GM18867 (cell line): Measurements from ENCODE around the gene ZNF593OS.

Experiments used
- ATAC-seq: cut with Tn5 transposase; IDR thresholded peaks from one replicate; pipeline ENCODE4 v1.9.1; 2021; ENCODE audit warnings: mild to moderate bottlenecking, moderate library complexity; ENCODE audit not compliant: unreplicated experiment

The ZNF593OS gene

GRCh38 chr1:26160527-26161414 is 10.9 kb downstream of the ZNF593OS start:
- no peak for ATAC-seq

GRCh38 chr1:26159743-26160039 is 11.9 kb downstream of the ZNF593OS start:
- ATAC-seq: no peak

- ATAC-seq: no peak
Observed at GRCh38 chr1:26158908-26159742, 12.5 kb downstream of the ZNF593OS start, which contains the start of gene FAM110D. FAM110D (plus strand) TSS chr1:26159079; CDS start chr1:26161292, 2,213 bp downstream.

GRCh38 chr1:26158271-26158907 is 13.2 kb downstream of the ZNF593OS start:
- no peak for ATAC-seq

- no peak for ATAC-seq
Observed at GRCh38 chr1:26156285-26157038, 15.2 kb downstream of the ZNF593OS start.

GRCh38 chr1:26155370-26156284 is 16.0 kb downstream of the ZNF593OS start:
- ATAC-seq: no peak

- no peak for ATAC-seq
Observed at GRCh38 chr1:26154750-26155149, 16.9 kb downstream of the ZNF593OS start.

GRCh38 chr1:26153966-26154532 is 17.6 kb downstream of the ZNF593OS start:
- ATAC-seq: no peak

- no peak for ATAC-seq
Observed at GRCh38 chr1:26148887-26149286, 22.7 kb downstream of the ZNF593OS start.

GRCh38 chr1:26145960-26146294 is 25.7 kb downstream of the ZNF593OS start:
- ATAC-seq: no peak

- no peak for ATAC-seq
Observed at GRCh38 chr1:26145041-26145959, 26.3 kb downstream of the ZNF593OS start.

- no peak for ATAC-seq
Observed at GRCh38 chr1:26142159-26142558, 29.5 kb downstream of the ZNF593OS start.

- no peak for ATAC-seq
Observed at GRCh38 chr1:26138974-26139558, 32.6 kb downstream of the ZNF593OS start.

- ATAC-seq: no peak
Observed at GRCh38 chr1:26134466-26134865, 37.2 kb downstream of the ZNF593OS start.

GRCh38 chr1:26132834-26133167 is 38.8 kb downstream of the ZNF593OS start:
- no peak for ATAC-seq

GRCh38 chr1:26132128-26132833 is 39.4 kb downstream of the ZNF593OS start:
- ATAC-seq: no peak

GRCh38 chr1:26130695-26131094 is 40.9 kb downstream of the ZNF593OS start:
- no peak for ATAC-seq

- no peak for ATAC-seq
Observed at GRCh38 chr1:26129778-26130177, 41.9 kb downstream of the ZNF593OS start.
